Measurements from ENCODE around the gene TNFRSF8.

GRCh38 chr1:12162459-12163137 lies 99.5 kb downstream of the TNFRSF8 start:
- TF ChIP-seq EZH2 (IDR thresholded peaks at IDR 0.05; ENCODE audit: low read length, missing control alignments), result no peak
- TF ChIP-seq, protein P1, sequence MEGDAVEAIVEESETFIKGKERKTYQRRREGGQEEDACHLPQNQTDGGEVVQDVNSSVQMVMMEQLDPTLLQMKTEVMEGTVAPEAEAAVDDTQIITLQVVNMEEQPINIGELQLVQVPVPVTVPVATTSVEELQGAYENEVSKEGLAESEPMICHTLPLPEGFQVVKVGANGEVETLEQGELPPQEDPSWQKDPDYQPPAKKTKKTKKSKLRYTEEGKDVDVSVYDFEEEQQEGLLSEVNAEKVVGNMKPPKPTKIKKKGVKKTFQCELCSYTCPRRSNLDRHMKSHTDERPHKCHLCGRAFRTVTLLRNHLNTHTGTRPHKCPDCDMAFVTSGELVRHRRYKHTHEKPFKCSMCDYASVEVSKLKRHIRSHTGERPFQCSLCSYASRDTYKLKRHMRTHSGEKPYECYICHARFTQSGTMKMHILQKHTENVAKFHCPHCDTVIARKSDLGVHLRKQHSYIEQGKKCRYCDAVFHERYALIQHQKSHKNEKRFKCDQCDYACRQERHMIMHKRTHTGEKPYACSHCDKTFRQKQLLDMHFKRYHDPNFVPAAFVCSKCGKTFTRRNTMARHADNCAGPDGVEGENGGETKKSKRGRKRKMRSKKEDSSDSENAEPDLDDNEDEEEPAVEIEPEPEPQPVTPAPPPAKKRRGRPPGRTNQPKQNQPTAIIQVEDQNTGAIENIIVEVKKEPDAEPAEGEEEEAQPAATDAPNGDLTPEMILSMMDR (conservative IDR thresholded peaks at IDR 0.05 in 1 of 2, IDR thresholded peaks at IDR 0.05 in 1 of 2; ENCODE audit: low read depth in 1 of 2, low read length in 2 of 2), result no peak
